HTERT RPE-1 (cell line): ENCODE results near the gene TRIM46.
"Not testable (repeated sequence)": the region's sequence is repeated elsewhere in the genome, so short reads cannot be mapped to it uniquely, and the experiment has no call there.

ENCODE experiments used
- in situ Hi-C: fragments of 300-500 bp; cut with MboI; formaldehyde crosslinking; loops from 4 replicates; pipeline ENCODE4 v1.14.3; 2020; ENCODE audit warnings: low sequenced_read_pairs

TRIM46 gene

GRCh38 chr1:155202731-155203515 is 29.3 kb downstream of the TRIM46 start:
- in situ Hi-C loops = no loop called here

- in situ Hi-C loops = no loop called here
Observed at GRCh38 chr1:155205035-155205434, 31.4 kb downstream of the TRIM46 start.

GRCh38 chr1:155205969-155206593 is 32.4 kb downstream of the TRIM46 start:
- in situ Hi-C loops = no loop called here

GRCh38 chr1:155206891-155207805 is 33.5 kb downstream of the TRIM46 start:
- in situ Hi-C loops = no loop called here

- in situ Hi-C loops = no loop called here
Observed at GRCh38 chr1:155207806-155208540, 34.3 kb downstream of the TRIM46 start, which contains the start of gene THBS3. Gene THBS3 (minus strand): TSS chr1:155207897. CDS start chr1:155207876, 21 bp downstream.

GRCh38 chr1:155208541-155209311 is 35.1 kb downstream of the TRIM46 start, which contains the start of gene MTX1:
Gene MTX1 (plus strand): TSS chr1:155208695. CDS start chr1:155208805, 110 bp downstream.
- in situ Hi-C loops = no loop called here

GRCh38 chr1:155209312-155209721 is 35.7 kb downstream of the TRIM46 start:
- in situ Hi-C loops = no loop called here

- in situ Hi-C loops = no loop called here
Observed at GRCh38 chr1:155210314-155211104, 36.9 kb downstream of the TRIM46 start.

- in situ Hi-C loops = not testable (repeated sequence)
Observed at GRCh38 chr1:155211381-155212050, 37.9 kb downstream of the TRIM46 start.

GRCh38 chr1:155212051-155212440 is 38.4 kb downstream of the TRIM46 start:
- in situ Hi-C loops = not testable (repeated sequence)

GRCh38 chr1:155214702-155215101 is 41.1 kb downstream of the TRIM46 start:
- in situ Hi-C loops = not testable (repeated sequence)

- in situ Hi-C loops = no loop called here
Observed at GRCh38 chr1:155218854-155219591, 45.4 kb downstream of the TRIM46 start.

GRCh38 chr1:155219592-155220031 is 46.0 kb downstream of the TRIM46 start:
- in situ Hi-C loops = no loop called here

GRCh38 chr1:155220211-155220965 is 46.7 kb downstream of the TRIM46 start:
- in situ Hi-C loops = not testable (repeated sequence)

GRCh38 chr1:155223047-155223446 is 49.4 kb downstream of the TRIM46 start:
- in situ Hi-C loops = no loop called here

- in situ Hi-C loops = not testable (repeated sequence)
Observed at GRCh38 chr1:155225404-155225759, 51.7 kb downstream of the TRIM46 start.
